Urinary bladder (tissue), 4 donors: ENCODE data around the gene SLC28A1. TPM values are rescaled to one million over a fixed set of nuclear protein-coding genes. Genes with fewer than 3 reads are reported as not detected.

ENCODE experiments used
- DNase-seq: peaks from one replicate; pipeline ENCODE4 v3.0.0-alpha.2; 2015; ENCODE audit errors: extremely low spot score
- H3K27ac ChIP-seq: one replicate; pipeline ENCODE4 v1.5.1; 2013; ENCODE audit warnings: low read depth, mild to moderate bottlenecking, moderate library complexity
- H3K36me3 ChIP-seq: one replicate; pipeline ENCODE4 v1.6.1; 2013; ENCODE audit warnings: mild to moderate bottlenecking, moderate library complexity; ENCODE audit not compliant: insufficient read depth
- H3K4me1 ChIP-seq: one replicate; pipeline ENCODE4 v1.6.1; 2013; ENCODE audit warnings: mild to moderate bottlenecking, moderate library complexity; ENCODE audit not compliant: insufficient read depth
- H3K4me3 ChIP-seq: one replicate; pipeline ENCODE4 v1.5.1; 2013; ENCODE audit warnings: low read depth, low read length
- WGBS: extraction: QIAGEN DNeasy Blood & Tissue Kit; methylation state at CpG from one replicate; pipeline ENCODE4 v1.1.7; 2013; 5-methylcytosine and 5-hydroxymethylcytosine counted together
- polyA plus RNA-seq: library from polyadenylated mRNA; stranded (reverse); fragments of 200-250 nt; gene quantifications from one replicate; pipeline ENCODE4 v1.2.3, GENCODE V29; 2013
- total RNA-seq: library from RNA; depleted of rRNA; stranded (reverse); fragments of >200 nt; gene quantifications from one replicate; pipeline ENCODE4 v1.2.3, GENCODE V29; 2014
- donor health status: healthy with polysubstance abuse.
- donor health status: healthy.

Gene SLC28A1
- total and polyA plus RNA-seq, 2 donors, result 0.04 to 0.11 TPM

DNA sequence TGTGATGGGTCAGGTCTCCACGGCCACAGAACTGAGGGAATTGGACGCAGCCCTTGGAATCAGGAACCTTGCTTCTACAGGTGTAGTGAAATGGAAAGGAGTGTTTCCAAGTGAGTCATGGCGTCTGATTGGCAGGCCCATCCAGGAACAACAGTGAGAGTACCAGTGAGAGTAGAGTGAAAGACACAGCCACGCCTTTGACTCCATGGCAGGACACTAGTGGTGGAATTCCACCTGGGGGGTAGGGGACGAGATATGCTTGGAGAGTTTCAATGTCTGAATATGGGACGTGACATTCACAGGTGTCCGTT, 3.0 kb upstream of the SLC28A1 start:
- no peaks in the 10 kb centered on the region for H3K4me1 ChIP-seq
- 91% methylated on average over 7 of the region's 7 CpGs for WGBS
- no peak for DNase-seq
- no peak overlapping the region for H3K4me3 ChIP-seq
- H3K36me3 ChIP-seq, result no peaks in the 10 kb centered on the region
- H3K27ac ChIP-seq, result no peak overlapping the region

- H3K4me3 ChIP-seq, result no peak overlapping the region
- 69% methylated on average over 6 of the region's 6 CpGs for WGBS
- H3K4me1 ChIP-seq, result no peaks in the 10 kb centered on the region
- H3K27ac ChIP-seq, result no peak overlapping the region
- no peak for DNase-seq
- no peaks in the 10 kb centered on the region for H3K36me3 ChIP-seq
Measured at GRCh38 chr15:84883466-84883865, 996 bp upstream of the SLC28A1 start.

GRCh38 chr15:84885801-84886200, 1.3 kb downstream of the SLC28A1 start:
- no peaks in the 10 kb centered on the region for H3K36me3 ChIP-seq
- DNase-seq, result no peak
- 92% methylated on average over 7 of the region's 7 CpGs for WGBS
- no peaks in the 10 kb centered on the region for H3K4me1 ChIP-seq
- no peak overlapping the region for H3K4me3 ChIP-seq
- H3K27ac ChIP-seq, result no peak overlapping the region

- 87% methylated on average over 14 of the region's 14 CpGs for WGBS
- Histone ChIP-seq H3K4me1 (no peaks in the 10 kb centered on the region), H3K27ac (no peak overlapping the region)
Measured at GRCh38 chr15:84886211-84886983, 1.9 kb downstream of the SLC28A1 start.

DNA sequence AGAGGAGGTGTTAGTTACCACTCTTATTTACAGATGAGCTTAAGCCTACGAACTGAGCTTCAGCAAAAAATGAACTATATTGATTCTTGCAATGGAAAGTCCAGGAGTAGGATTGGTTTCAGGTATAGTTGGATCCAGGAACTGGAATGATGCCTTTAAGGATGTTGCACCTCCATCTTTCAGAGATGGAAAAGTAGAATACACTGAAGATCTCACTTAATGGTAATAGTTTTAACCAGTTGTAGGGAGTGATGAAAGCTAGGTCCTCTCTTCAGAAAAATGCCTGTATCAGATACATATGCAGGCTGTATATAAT, 2.5 kb downstream of the SLC28A1 start:
- no peaks in the 10 kb centered on the region for H3K4me1 ChIP-seq
- no peaks in the 10 kb centered on the region for H3K36me3 ChIP-seq
- WGBS, result 72% methylated on average over 1 of the region's 1 CpG
- no peak for DNase-seq
- H3K4me3 ChIP-seq, result no peak overlapping the region
- no peak overlapping the region for H3K27ac ChIP-seq

More at GRCh38 chr15:84886211-84886983, 1.9 kb downstream of the SLC28A1 start:
- no peak for DNase-seq
- Histone ChIP-seq H3K36me3 (no peaks in the 10 kb centered on the region), H3K4me3 (no peak overlapping the region)

DNA sequence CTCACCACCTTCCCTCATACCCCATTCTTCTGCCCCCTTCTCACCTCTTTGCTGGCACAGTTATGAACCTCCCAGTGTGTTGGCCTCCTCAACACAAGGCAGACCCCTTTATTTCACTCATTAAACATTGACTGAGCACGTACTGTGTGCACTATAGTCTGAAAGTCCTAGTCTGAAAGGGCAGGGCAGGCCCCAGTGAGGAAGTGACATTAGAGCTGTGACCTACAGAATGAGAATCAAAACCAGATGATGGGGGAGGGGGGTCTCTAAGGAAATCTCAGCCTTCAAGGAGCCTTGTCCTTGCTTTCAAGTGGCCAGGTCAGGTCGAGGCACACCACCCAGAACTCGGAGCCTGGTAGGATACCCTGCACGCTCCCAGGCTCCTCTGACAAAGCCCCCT, 3.5 kb downstream of the SLC28A1 start:
- 78% methylated on average over 4 of the region's 4 CpGs for WGBS
- DNase-seq, result no peak
- H3K36me3 ChIP-seq, result no peaks in the 10 kb centered on the region
- H3K4me1 ChIP-seq, result no peaks in the 10 kb centered on the region
- no peak overlapping the region for H3K27ac ChIP-seq
- no peak overlapping the region for H3K4me3 ChIP-seq

DNA sequence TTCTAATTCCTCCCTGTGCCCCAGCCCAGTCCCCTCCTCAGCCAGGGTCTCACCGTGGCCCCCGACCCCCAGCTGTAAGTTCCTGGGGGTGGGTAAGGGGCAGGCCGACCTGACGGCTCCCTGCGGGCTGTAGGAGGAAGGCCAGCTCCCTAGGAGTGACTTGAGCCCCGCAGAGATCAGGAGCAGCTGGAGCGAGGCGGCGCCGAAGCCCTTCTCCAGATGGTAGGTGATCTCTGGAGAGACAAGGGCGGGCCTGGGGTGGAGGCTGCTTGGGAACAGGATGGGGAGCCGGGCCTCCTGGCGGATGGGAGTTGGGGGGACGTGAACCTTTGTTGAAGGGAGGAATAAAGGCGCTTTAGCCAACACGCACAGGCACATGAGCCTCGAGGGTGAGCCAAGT, 4.2 kb downstream of the SLC28A1 start:
- Histone ChIP-seq H3K4me3 (no peak overlapping the region), H3K27ac (no peak overlapping the region), H3K36me3 (no peaks in the 10 kb centered on the region), H3K4me1 (no peaks in the 10 kb centered on the region)
- 67% methylated on average over 17 of the region's 17 CpGs for WGBS
- DNase-seq, result no peak

- no peak for DNase-seq
- 83% methylated on average over 8 of the region's 8 CpGs for WGBS
Measured at GRCh38 chr15:84889313-84889990, 5.0 kb downstream of the SLC28A1 start.

GRCh38 chr15:84889991-84890669, 5.7 kb downstream of the SLC28A1 start:
- WGBS, result 94% methylated on average over 6 of the region's 6 CpGs
- Histone ChIP-seq H3K36me3 (no peaks in the 10 kb centered on the region), H3K4me1 (no peaks in the 10 kb centered on the region), H3K27ac (no peak overlapping the region), H3K4me3 (no peak overlapping the region)
- no peak for DNase-seq

More at GRCh38 chr15:84889313-84889990, 5.0 kb downstream of the SLC28A1 start:
- Histone ChIP-seq H3K27ac (no peak overlapping the region), H3K4me1 (no peaks in the 10 kb centered on the region), H3K4me3 (no peak overlapping the region), H3K36me3 (no peaks in the 10 kb centered on the region)

- DNase-seq, result no peak
- WGBS, result 95% methylated on average over 5 of the region's 5 CpGs
- Histone ChIP-seq H3K4me1 (no peaks in the 10 kb centered on the region), H3K27ac (no peak overlapping the region), H3K4me3 (no peak overlapping the region), H3K36me3 (no peaks in the 10 kb centered on the region)
Measured at GRCh38 chr15:84890670-84891162, 6.3 kb downstream of the SLC28A1 start.

- Histone ChIP-seq H3K4me1 (no peaks in the 10 kb centered on the region), H3K36me3 (no peaks in the 10 kb centered on the region), H3K4me3 (no peak overlapping the region), H3K27ac (no peak overlapping the region)
- WGBS, result 84% methylated on average over 6 of the region's 6 CpGs
- DNase-seq, result no peak
Measured at GRCh38 chr15:84891339-84891738, 6.9 kb downstream of the SLC28A1 start.

GRCh38 chr15:84892786-84893307, 8.4 kb downstream of the SLC28A1 start:
- Histone ChIP-seq H3K36me3 (no peaks in the 10 kb centered on the region), H3K4me3 (no peak overlapping the region), H3K27ac (no peak overlapping the region), H3K4me1 (no peaks in the 10 kb centered on the region)
- WGBS, result 87% methylated on average over 10 of the region's 10 CpGs
- DNase-seq, result no peak

- no peak overlapping the region for H3K27ac ChIP-seq
- 89% methylated on average over 10 of the region's 10 CpGs for WGBS
- no peaks in the 10 kb centered on the region for H3K4me1 ChIP-seq
- no peak overlapping the region for H3K4me3 ChIP-seq
- no peaks in the 10 kb centered on the region for H3K36me3 ChIP-seq
- DNase-seq, result no peak
Measured at GRCh38 chr15:84893607-84894006, 9.1 kb downstream of the SLC28A1 start.
